HG02938 (cell line): Measurements from ENCODE around the gene PCDHGA3.
"Not testable (repeated sequence)": the region's sequence is repeated elsewhere in the genome, so short reads cannot be mapped to it uniquely, and the experiment has no call there.

Source experiments
- ATAC-seq: cut with Tn5 transposase; IDR thresholded peaks from one replicate; pipeline ENCODE4 v1.9.1; 2021; ENCODE audit warnings: mild to moderate bottlenecking, moderate library complexity; ENCODE audit not compliant: unreplicated experiment

Gene PCDHGA3

DNA sequence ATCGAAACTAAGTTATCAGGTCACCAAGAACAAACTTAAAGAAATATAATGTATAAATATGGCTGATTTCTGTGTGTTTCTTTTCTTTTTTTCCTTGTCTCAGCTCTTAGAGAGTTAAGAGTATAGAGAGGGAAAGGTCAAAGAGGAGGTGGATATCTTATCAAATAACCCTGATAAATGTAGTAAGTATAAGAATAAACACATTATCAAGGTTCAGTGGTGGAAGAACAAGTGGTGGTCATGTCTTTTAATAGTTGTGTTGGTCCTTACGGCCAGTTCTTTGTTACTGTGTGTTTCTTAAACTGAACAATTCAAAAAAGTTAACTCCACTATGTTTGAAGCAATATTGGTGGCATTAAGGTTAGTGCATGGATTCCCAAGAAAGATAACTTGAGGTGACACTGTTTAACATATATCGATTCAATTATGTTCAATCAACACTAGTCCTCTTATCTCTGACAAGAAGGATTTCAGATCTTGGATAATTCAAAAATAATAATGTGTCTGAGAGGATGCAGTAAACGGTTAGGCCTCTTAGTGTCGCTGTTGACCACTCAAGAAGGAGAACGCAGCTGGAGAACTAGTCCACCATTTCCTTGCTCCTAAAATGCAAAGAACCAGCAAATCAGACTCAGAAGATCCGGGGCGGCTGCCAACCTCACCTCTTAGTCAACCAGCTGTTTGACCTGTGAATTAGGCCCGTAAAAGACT is at the start of gene PCDHGA3:
Gene PCDHGA3 (plus strand): TSS at position 588 of the 711 bp plus-strand sequence. CDS start 205 bp downstream, outside the sequence.
- no peak for ATAC-seq

DNA sequence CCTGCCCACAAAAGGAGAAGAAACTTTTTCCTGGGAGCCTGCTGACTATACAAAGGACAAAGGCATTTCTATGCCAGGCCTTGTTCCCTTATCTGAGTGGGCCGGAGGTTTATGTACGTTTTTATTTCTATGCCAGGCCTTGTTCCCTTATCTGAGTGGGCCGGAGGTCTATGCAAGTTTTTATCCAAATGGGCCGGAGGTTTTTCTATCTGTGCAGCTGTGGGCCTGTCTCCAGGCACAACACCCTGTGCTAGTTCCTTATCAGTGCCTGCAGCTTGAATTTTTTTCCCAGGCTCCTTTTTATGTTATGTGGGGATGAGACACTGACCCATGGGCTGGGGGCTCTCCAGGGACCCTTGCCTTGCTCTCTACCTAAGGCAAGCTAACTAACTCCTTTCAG is 45.3 kb upstream of the PCDHGA3 start:
- no peak for ATAC-seq

DNA sequence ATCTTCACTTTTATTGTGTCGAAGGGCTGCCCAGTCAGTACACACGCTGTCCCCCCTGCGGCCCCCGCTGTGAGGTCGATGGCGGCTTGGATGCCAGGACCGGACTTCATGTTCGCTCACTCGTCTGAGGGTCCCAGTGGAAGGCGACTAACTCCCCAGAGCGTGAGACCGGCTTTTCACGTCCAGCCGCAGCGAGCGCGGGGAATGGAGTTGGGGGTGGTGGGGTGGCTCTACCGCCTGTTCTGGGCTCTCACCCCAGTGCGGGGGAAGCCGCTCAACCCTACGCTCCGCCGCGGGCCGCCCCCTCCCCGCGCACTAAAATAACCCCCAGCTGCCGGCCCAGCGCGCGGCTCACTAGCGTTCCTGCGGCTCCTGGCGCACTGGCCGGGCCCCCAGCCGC is 39.9 kb upstream of the PCDHGA3 start, which contains the start of gene SLC25A2:
Gene SLC25A2 (minus strand): TSS at position 294 of the 400 bp plus-strand sequence. CDS start 184 bp downstream, at position 110.
- no peak for ATAC-seq

DNA sequence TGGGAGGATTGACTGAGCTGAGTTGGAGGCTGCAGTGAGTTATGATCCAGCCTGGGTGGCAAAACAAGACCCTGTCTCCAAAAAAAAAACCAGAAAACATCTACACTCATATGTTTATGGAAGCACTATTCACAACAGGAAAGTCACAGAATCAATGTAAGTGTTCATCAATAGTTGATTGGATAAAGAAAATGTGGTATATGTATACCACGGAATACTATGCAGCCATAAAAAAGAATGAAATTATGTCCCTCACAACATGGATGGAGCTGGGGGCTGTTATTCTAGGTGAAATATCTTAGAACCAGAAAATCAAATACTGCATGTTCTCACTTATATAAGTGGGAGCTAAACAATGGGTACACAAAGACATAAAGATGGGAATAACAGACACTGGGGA is 37.0 kb upstream of the PCDHGA3 start:
- ATAC-seq: no peak

DNA sequence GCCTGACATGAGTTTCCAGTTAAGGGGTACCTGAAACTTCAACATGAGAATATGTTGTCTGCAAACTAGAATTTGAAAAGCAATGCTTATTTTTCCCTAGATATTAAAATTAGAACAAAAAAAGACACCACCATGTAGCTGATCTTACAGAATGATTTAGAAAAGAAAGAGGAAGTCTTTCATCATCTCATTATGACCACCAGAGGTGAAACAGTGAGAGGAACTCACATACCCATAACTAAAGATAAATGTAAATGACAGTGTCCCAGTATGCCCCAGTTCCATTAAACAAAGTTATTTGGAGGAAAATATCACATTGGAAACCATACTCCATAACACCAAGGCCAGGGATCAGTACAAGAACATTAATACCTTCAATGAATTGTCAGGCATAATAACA is 29.9 kb upstream of the PCDHGA3 start:
- ATAC-seq: no peak

- not testable (repeated sequence) for ATAC-seq
These were observed 26.7 kb upstream of the PCDHGA3 start for GRCh38 chr5:141316963-141317362.

DNA sequence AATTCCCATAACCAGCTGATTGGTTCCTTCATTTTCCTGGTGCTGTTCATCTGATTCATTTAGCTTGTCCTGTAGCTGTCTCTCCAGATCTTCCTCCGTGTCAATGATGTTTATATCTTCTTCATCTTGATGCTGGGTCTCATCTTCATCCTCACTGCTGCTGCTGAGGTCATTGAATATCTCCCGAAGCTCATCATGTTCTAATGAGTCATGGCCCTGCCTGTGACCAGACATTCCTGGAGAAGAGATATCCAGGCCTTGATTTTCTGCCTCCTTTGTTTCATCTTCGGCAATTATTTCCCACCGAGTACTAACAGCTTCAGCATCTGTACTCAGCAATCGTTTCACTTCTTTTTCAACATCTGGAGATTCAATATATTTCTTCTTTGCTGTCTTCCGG is 24.4 kb upstream of the PCDHGA3 start:
- ATAC-seq: no peak

DNA sequence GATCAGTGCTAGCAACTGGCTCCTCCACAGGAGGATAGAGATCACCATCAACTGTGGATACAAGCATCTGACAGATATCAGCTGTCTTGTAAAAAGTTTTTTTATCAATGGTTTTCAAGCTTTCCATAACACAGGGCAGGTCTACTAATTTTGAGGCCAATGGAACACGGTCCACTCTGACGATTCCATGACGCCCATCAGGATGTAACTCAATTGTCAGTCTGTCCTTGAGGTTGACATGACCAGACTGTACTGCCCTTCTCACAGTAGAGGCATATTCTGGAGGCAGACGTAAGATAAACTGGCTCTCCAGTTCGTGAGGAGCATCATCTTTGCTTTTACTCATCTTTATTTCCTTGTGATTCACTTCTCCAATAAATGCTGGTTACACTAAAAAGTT is 23.9 kb upstream of the PCDHGA3 start:
- ATAC-seq: no peak

DNA sequence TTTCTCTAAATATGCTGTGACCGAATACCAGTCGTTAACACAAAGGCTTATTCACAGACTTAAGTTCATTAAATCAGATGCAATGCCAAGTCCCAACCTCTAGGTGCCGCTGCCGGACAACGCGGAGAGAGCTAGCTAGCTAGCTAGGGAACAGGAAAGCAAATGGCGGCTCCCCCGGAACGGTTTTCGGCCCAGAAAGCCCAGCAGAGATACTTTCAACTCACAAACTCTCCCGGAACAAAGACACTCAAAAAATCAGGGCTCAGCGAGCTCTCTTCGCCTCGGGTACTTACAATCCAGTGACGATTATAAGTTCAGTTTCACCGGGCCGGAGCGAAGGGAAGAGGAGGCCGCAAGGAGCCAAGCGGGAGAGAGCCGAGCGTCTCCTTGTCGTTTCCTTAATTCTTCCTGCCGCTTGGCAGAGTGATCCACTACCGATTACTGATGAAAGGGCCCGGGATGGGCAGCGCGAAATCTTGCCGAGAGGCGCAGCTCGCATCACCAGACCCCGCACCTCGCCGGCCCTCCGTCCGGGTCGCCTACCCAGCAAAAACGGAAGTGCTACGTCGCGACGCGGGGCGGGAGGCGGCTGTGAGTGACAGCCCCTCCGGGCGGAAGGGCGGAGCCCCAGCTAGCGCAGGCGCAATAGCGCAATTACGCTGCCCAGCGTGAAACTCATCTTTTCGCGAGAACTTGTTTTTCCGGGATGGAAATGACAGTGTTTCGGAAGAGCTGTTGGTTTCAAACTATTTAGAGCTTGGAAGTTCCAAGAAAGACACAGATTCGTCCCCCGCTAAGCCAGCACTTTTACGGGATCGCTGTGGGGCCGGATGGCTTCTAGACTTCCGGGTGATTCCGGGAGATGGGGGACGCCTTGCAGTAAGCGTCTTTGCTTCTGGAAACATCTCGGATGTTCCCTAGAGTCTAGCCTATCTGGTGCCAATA is 23.1 kb upstream of the PCDHGA3 start, which contains the start of gene TAF7:
Gene TAF7 (minus strand): TSS at position 560 of the 945 bp plus-strand sequence. CDS start 740 bp downstream, outside the sequence.
- peak; percentile 91 for ATAC-seq

GRCh38 chr5:141322261-141322660 is 21.4 kb upstream of the PCDHGA3 start:
- ATAC-seq: no peak

DNA sequence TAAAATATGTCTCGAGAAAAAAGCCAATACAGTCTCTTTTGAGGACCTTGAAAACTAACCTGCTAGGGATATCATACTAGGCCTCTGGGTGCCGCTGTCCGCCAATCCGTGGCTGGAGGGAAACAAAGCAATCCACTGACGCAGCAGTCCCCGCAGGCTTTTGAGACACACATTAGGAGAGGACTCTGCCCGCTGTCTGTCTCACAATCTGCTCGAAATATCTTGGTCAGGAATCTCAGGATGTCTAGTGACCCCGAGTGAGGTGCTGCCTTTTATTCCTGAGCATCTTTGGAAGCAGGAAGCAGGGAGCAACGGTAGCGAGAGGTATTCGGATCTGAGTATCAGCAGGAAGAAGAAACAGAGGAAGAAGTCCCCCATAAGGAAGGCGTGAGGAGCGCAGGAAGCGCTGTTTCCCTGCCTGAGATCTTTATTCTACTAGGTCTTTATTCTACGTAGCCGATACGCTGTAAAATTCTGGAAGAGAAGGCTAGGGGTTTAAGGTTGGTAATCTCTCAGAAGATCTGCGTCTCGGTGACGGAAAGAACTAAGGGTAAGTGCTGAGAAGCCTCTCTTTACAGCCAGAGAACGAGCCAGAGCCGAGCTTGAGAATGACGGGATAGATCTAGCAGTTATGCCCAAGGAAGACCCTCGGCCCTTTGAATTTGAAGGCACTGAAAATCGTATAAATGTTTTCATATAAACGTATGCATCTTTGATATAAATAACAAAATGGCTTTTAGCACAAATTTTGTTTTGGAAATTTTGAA is 17.4 kb upstream of the PCDHGA3 start:
- peak; percentile 82 for ATAC-seq

DNA sequence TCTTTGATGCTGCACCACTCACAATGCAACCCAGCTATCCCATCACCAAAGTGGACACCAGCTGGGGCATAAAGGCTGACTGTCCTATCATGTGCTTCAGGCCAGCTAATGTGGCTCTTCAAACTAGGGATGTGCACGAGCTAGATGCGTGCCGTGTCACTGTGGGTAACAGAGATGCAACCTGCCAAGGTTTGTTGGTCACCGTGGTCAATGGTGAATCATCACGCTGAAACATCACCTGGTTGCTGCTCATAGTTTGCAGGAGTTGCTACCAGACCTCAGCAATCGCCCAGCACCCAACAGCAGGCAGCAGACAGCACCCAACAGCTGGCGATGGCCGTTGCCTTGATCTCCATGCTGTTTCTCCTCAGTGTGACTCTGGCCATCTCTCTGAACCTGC is 15.4 kb upstream of the PCDHGA3 start:
- ATAC-seq: no peak

GRCh38 chr5:141330299-141331080 is 13.1 kb upstream of the PCDHGA3 start, which contains the start of gene PCDHGA1:
PCDHGA1 (plus strand) TSS chr5:141330514.
- ATAC-seq: no peak

DNA sequence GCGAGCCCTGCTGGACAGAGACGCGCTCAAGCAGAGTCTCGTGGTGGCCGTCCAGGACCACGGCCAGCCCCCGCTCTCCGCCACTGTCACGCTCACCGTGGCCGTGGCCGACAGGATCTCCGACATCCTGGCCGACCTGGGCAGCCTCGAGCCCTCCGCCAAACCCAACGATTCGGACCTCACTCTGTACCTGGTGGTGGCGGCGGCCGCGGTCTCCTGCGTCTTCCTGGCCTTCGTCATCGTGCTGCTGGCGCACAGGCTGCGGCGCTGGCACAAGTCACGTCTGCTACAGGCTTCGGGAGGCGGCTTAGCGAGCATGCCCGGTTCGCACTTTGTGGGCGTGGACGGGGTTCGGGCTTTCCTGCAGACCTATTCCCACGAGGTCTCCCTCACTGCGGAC is 11.1 kb upstream of the PCDHGA3 start:
- ATAC-seq: not testable (repeated sequence)

DNA sequence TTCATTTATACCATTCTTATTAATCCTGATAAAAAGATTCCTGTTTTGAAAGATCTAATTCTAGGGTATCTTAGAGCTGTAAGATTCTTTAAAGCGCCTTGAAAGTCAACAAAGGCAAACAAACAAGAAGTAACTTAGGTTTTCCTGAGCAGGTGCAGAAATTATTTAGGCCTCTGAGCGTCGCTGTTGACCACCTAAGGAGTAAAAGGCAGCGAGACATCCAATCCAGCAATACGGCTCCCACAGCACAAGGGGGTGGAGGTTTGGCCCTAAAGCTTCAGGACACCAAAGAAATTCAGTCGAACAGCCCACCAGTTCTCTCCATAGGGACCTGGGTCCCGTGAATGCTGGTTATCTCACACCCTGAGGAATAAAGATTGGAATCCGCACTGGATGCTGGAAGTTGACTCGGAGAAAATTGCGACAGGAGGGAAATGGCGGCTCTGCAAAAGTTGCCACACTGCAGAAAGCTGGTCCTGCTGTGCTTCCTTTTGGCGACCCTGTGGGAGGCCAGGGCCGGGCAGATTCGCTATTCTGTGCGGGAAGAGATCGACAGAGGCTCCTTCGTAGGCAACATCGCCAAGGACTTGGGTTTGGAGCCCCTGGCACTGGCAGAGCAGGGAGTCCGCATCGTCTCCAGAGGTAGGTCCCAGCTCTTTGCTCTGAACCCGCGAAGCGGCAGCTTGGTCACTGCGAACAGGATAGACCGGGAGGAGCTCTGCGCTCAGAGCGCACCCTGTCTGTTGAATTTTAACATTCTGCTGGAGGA is 4.9 kb upstream of the PCDHGA3 start, which contains the start of gene PCDHGA2:
Gene PCDHGA2 (plus strand): TSS at position 223 of the 769 bp plus-strand sequence.
- no peak for ATAC-seq

- ATAC-seq: not testable (repeated sequence)
These were observed 2.8 kb upstream of the PCDHGA3 start for GRCh38 chr5:141340781-141341354.

DNA sequence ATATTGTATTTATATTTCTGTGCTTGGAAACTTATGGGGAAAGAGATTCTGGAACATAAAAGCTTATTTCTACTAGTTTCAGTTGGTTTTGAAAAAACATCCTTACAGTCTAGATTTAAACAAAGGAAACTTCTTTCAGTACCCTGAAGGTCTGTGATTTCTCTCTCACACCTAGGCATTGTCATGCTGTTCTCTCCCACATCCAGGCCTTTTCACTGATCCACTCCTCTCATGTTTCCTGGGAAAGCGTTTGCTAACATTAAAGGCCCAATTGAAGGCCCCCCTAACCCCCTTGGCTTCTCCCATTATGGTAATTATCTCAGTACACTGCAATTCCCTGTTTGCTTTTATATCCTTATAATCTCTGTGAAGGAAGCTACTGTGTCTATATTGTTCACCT is 856 bp upstream of the PCDHGA3 start:
- ATAC-seq: no peak

DNA sequence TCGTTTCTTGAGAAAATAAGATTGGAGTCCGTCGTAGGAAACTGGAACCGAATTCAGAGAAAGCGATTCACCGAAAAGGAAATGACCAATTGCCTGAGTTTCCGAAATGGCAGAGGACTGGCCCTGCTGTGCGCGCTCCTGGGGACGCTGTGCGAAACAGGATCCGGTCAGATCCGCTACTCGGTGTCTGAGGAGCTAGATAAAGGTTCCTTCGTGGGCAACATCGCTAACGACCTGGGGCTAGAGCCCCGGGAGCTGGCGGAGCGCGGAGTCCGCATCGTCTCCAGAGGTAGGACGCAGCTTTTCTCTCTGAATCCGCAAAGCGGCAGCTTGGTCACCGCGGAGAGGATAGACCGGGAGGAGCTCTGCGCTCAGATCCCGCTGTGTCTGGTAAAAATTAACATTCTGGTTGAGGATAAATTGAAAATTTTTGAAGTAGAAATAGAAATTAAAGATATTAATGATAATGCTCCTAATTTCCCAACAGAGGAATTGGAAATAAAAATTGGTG is 379 bp downstream of the PCDHGA3 start:
- no peak for ATAC-seq

GRCh38 chr5:141345327-141345726 is 1.7 kb downstream of the PCDHGA3 start:
- no peak for ATAC-seq
